ENCODE results near the gene AGAP2.

DNA sequence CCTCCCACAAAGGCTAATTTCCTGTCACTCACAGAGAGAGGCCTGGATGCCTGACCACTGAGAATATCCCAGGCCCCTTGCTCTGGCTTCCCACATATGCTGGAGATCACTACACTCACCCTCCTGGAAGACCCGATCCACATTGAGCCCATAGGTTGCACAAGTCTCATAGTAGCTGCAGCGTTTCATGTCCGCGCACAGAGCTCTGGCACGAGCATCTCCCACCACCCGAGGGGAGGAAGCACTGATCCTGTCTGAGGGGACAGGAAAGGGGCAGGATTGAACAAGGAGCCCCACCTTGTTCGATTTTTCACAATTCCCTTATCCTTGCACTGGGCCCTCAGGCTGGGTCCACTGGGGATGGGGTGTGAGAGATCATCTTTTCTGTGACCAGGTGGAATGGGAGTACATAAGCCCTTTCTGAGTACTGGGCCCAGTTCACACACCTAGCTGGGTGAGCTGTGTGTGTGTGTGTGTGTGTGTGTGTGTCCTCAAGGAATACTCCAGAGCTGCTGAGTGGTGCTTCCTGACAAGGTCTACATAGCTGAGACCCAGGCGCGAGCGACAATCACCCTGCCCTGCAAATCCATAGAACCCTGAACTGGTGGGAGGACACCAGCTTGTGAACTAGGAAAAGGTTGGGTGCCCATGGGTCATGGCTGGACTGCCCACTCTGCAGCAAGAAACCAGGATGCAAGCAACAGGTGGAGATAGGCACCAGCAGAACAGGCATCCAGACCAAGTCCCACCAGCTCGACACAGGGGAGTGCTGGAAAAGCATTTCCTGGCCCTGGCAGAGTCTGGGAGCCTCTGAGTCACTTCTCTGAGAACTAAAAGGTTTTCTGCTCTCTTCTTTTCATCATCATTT is 5.6 kb downstream of the AGAP2 start:
- TF ChIP-seq, protein P1, sequence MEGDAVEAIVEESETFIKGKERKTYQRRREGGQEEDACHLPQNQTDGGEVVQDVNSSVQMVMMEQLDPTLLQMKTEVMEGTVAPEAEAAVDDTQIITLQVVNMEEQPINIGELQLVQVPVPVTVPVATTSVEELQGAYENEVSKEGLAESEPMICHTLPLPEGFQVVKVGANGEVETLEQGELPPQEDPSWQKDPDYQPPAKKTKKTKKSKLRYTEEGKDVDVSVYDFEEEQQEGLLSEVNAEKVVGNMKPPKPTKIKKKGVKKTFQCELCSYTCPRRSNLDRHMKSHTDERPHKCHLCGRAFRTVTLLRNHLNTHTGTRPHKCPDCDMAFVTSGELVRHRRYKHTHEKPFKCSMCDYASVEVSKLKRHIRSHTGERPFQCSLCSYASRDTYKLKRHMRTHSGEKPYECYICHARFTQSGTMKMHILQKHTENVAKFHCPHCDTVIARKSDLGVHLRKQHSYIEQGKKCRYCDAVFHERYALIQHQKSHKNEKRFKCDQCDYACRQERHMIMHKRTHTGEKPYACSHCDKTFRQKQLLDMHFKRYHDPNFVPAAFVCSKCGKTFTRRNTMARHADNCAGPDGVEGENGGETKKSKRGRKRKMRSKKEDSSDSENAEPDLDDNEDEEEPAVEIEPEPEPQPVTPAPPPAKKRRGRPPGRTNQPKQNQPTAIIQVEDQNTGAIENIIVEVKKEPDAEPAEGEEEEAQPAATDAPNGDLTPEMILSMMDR (IDR thresholded peaks at IDR 0.05), result no peak
- TF ChIP-seq POLR2A (IDR thresholded peaks at IDR 0.05), result no peak
